ENCODE results near the gene TMTC2.

Gene TMTC2

DNA sequence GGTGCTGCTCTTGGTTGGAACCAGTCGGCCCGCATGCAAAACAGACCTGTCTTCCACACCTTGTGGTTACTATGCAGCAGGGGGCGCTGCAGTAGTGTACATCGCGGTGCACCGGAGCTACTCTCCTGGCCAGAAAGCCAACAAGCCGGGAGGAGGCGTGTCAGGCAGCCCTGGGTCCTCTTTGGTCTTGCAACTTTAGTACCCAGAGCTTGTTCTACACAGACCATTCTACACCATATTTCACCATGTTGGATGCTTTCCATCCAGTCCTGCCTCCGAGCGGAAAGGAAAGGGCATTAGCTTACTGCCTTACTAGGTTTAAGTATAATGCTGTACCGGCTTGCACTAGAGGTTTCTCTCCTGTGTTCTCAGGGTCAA, 927 bp upstream of the TMTC2 start:
- peak; percentile 87 for DNase-seq

- DNase-seq, result peak; percentile 6
These were observed 610 bp downstream of the TMTC2 start for GRCh38 chr12:82687021-82688011.

DNA sequence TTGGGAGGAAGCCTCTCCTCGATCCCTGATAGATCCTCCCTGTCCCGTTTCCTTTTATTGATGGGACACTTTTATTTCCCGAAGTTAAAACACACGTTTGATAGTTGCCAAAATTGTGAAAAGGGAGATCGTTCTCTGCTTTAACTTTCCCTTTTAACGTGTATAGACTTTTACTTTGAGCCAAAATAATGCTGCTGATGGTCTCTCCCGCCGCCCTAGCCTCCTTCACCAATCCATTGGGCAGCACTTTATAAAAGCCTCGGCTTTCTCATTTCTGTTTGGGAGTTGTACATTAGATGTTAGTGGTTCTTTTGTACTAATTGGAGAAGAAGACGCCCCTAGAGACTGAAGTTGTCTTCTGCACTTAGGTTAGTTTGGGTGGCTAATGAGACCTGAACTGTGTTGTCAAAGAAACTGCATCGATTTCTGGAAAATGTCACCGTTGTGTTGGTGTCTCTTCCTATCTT, 1.4 kb downstream of the TMTC2 start:
- DNase-seq, result peak; percentile 27

DNA sequence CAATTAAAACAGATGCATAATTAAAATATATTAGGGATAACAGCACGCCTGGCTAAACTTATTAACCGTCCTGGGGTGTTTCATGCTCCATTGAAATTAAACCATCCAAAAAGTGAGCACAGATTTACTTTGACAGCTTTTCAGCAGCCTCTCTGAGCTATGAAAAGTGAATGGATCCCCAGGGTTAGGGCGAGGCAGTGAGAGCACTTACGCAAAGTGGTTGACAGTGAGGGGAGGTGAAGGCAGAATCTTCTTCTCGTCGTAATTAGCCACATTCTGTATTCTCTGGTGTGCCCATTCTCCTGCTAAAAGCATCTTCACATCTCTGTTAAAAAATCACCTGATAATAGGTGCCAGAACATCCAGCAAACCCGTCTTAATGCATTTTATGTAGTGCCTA, 1.9 kb downstream of the TMTC2 start:
- DNase-seq, result no peak

DNA sequence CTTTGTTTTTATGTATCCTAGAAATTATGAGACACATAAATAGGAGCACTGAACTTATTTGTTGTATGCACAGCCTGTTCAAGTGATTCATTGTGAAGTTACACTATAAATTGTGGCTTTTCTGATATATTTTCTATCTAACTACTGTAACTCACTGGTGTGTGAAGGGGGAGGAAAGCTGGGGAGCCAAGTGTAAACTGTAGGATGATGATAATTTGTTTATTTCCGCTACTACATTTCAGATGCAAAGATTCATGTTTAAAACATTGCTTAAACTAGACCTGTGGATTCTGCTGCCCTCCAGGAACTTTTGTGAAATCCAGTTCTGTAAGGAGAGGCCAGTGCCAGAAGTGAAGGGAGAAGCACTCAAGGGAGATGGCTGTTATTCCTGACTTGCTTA, 3.3 kb downstream of the TMTC2 start:
- DNase-seq, result no peak

GRCh38 chr12:82691513-82691912, 4.8 kb downstream of the TMTC2 start:
- DNase-seq, result no peak

DNA sequence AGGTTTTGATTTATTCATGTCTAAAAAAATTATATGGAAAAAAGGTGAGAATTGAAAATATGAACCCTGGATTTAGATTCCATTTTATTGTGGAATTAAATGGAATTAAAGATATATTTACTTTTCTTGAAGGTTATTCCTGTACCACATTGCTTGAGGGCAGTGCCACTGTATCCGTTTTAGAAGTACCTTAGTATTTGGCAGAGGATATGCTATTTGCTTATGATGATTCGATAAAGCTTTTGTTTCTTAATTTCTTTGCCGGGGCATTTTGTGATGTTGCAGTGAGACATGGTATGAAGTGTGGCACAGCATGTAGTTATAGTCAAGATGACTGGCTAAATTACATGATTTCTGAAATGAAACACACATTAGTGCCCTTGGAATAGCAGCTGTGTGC, 7.6 kb downstream of the TMTC2 start:
- DNase-seq, result no peak

- peak; percentile 5 for DNase-seq
These were observed 8.3 kb downstream of the TMTC2 start for GRCh38 chr12:82694970-82695369.

DNA sequence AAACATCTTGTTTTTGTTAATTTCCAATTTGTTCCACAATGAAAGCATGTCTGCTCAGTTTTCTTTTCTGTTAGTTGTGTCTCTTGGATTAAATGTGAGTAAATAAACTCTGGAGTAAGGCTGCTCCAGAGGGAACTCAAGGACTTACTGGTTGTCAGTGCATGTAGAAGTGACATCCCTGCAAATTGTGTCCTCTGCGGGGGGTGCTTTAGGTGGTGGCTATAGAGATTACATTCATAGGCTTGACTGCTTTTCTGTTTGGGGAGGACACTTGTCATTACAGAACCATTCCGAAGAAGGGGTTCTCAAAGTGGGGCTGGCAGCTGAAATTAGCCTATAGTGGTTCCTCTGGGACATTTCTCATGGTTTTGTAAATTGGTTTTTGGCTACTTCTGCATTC, 8.8 kb downstream of the TMTC2 start:
- DNase-seq, result no peak

DNA sequence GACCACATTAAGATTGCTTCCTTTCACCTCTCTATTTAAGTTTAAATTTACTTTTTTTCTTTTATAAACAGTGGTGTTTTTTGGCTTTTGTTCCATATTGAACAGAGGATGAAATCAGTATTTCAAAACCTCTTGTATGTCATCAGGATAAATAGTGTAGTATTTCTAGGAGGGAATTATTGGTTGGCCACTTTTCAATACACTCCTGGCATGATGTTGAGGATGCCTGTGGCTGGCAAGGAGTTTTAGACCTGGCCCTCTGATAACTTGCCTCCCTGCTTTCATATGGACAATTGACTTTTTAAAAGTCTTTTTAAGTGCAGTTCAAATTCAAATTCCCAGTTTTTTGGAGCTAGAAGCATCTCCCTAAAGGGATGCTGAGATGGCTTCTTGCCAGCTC, 9.8 kb downstream of the TMTC2 start:
- DNase-seq, result no peak

GRCh38 chr12:82698708-82699564, 12.2 kb downstream of the TMTC2 start:
- DNase-seq, result no peak

DNA sequence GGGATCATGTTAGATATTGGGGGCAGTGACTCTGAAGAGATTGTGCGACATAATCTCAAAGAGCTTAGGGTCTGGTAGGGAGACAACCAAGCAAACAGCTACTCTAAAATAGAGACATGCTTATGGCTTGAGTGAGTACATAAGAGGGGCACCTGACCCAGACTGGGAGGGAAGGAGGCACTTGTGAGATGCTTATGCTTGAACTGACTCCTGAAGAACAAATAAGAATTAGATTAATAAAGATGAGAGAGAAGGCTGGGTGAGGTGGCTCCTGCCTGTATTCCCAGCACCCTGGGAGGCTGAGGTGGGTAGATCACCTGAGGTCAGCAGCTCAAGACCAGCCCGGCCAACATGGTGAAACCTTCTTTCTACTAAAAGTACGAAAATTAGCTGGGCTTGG, 19.1 kb downstream of the TMTC2 start:
- DNase-seq, result no peak

GRCh38 chr12:82708061-82708879, 21.6 kb downstream of the TMTC2 start:
- DNase-seq, result no peak

DNA sequence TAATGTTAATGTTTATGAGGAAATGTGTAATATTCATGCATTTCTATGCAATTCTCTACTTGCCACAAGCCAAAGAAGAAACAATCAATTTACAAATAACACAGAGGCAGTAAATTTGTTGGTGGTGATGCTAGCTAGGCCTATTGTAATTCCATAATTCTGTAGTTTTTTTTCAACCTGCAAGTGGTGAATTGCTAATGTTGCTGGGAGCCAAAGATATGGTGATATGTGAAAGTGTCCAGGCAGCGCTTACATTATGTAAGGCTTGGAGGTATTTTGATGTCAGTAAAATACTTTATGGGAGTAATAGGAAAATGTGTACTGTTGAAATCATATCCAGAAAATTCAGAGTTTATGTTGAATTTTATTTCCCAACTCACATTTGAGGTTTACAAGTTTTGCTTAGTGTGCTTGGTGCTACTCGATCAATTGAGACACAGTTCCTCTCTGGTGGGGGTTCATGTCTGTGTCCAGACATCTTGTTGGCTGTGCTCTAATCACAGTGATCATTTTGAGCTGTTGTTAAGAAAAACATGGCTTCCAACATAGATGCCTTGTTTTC, 23.2 kb downstream of the TMTC2 start:
- no peak for DNase-seq

GRCh38 chr12:82710741-82711140, 24.0 kb downstream of the TMTC2 start:
- DNase-seq, result no peak

- DNase-seq, result no peak
These were observed 27.7 kb downstream of the TMTC2 start for GRCh38 chr12:82714427-82714826.

GRCh38 chr12:82721726-82722125, 35.0 kb downstream of the TMTC2 start:
- DNase-seq, result no peak

- no peak for DNase-seq
These were observed 36.4 kb downstream of the TMTC2 start for GRCh38 chr12:82723093-82723492.

DNA sequence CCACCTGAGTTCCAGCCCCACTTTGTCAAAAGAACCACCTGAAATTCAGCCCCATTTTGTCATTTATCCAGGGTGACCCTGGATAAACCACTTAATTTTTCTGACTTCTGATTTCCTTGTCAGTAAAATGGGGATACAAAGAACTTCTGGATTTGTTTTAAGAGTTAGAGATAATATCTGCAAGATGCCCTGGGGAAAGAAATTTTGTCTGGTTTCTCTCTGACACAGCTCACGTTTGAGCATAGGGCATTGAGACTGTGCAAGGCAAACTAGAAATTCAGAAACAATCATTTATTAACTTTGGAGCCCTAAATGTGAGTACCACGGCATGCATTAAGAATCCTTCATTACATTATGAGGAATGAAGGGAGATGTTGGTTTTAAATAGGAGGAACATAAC, 37.2 kb downstream of the TMTC2 start:
- no peak for DNase-seq

- no peak for DNase-seq
These were observed 39.0 kb downstream of the TMTC2 start for GRCh38 chr12:82725741-82726140.

DNA sequence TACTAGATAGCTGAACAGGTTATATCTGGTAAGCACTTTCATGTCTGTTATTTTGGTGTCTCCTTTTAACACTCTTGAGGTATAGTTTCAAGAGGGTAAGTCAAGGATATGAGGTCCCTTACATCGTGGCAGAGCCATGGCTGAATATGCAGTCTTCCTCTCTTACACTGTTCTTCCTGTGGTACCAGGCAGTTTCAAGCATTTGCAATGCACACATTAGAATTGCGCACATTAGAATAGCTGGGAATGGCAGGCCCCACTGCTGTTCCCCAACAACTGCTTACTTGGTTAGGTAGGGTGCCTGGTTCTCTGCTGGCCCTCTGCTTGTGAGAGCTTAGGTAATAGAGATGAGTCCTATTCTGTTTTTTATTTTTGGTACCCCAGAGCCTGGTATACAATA, 41.2 kb downstream of the TMTC2 start:
- no peak for DNase-seq

- DNase-seq, result no peak
These were observed 42.0 kb downstream of the TMTC2 start for GRCh38 chr12:82728710-82729109.

Data from HCEC 1CT (cell line).